GM18858 (cell line): ENCODE measurements around the gene IFIT2.
"Not testable (repeated sequence)": the region's sequence is repeated elsewhere in the genome, so short reads cannot be mapped to it uniquely, and the experiment has no call there.

Experiments
- ATAC-seq: cut with Tn5 transposase; IDR thresholded peaks from one replicate; pipeline ENCODE4 v1.9.1; 2021; ENCODE audit not compliant: unreplicated experiment

Gene IFIT2, protein sequence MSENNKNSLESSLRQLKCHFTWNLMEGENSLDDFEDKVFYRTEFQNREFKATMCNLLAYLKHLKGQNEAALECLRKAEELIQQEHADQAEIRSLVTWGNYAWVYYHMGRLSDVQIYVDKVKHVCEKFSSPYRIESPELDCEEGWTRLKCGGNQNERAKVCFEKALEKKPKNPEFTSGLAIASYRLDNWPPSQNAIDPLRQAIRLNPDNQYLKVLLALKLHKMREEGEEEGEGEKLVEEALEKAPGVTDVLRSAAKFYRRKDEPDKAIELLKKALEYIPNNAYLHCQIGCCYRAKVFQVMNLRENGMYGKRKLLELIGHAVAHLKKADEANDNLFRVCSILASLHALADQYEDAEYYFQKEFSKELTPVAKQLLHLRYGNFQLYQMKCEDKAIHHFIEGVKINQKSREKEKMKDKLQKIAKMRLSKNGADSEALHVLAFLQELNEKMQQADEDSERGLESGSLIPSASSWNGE

GRCh38 chr10:89301721-89302445 lies at the start of gene IFIT2:
IFIT2 (plus strand) TSS chr10:89302046; CDS start chr10:89302124, 78 bp downstream.
- peak; percentile 54 for ATAC-seq

GRCh38 chr10:89252225-89252585 lies 49.6 kb upstream of the IFIT2 start:
- no peak for ATAC-seq

DNA sequence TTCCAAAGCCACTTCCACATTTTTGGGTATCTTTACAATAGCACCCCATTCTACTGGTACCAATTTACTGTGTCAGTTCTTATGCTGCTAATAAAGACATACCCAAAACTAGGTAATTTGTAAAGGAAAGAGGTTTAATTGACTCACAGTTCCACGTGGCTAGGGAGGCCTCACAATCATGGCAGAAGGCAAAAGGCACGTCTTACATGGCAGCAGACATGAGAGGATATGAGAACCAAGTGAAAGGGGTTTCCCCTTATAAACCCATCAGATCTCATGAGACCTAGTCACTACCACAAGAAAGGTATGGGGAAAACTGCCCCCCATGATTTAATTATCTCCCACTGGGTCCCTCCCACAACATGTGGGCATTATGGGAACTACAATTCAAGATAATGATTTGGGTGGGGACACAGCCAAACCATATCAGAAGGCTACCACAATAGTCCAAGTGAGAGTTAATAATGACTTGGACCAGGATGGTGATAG lies 46.7 kb upstream of the IFIT2 start:
- ATAC-seq: not testable (repeated sequence)

DNA sequence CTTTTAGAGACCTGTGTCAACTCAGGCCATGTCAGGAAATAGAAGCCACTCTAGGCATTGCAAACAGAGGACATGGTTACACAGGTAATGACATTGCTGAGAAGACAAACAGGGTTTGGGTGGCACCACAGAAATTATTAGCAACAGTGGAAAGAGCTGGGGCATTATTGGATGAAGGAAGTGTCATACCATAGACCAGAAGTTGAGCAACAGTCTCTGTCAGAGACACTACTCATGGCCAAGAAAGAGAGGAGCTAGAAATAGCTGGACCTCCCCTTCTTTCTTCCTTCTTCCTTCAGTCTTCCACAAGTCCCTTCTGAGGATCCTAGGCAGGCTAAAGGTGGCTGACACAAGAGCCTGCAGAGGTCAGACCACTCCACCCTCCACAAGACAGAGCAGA lies 46.1 kb upstream of the IFIT2 start:
- no peak for ATAC-seq

DNA sequence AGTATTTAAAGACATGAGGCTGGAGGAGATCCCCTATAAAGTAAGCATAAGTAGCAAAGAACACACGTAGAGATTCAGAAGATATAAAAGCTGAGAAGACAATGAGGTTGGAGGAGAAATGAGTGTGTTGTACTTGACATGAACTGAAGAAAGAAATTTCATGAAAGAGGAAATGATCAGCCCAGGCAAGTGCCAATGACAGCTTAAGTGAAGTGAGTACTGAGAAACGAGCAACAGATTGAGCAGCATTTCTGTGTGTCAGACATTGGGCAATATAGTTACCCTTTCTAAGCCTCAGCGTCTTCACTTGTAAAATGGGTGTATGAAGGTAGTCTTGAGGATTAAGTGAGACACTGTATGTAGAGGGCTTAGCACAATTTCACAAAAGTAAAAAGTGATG lies 45.5 kb upstream of the IFIT2 start:
- ATAC-seq: no peak

DNA sequence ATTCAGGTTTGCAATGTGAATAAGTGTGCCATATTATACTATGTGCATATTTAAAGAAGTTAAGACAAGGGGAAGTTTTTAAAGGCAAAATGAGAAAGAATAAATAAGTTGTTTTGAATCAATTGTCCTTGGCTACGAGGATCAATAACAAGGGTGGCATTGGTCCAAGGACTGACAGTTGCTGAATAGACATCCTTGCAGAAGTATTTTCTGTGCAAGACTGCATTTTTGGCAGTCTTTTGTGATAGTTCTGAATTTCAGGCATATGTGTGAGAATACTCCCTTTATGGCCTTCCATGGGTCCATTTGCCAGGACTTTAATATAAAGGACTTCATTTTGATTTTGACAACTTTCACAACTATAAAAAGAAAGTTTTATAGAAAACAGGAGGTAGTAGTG lies 44.9 kb upstream of the IFIT2 start:
- ATAC-seq: no peak

DNA sequence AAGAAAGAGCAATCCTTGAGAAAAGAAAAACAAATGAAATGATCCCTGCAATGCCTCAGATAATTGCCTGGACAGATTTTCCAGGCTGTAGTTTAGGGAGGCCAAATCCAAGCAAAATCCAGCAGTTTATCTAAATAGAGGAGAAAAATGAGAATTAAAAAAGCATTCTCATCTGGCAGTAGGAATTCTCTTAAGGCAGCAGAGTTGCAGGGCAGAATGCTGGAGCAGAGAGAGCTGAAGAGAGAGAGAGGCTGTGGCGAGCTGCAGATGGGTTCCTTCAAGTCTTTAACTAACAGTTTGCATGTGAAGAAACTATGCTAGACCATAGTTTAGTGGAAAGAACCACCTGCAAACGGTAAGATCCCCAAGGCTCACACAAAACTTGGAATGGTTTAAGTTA lies 44.3 kb upstream of the IFIT2 start:
- ATAC-seq: no peak

DNA sequence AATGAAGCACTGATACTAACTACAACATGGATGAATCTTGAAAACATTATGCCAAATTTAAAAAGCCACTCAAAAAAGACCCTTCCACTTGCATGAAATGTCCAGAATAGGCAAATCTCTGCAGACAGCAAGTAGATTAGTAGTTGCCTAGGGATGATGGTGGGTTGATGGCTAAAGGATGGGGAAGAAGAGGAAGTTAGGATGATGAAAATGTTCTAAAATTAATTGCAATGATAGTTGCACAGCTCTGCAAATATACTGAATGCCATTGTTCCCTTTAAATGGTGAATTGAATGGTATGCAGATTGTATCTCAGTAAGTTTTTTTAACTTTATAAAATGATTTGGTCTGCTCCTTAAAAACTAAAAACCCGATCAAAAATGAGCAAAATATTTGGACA lies 43.0 kb upstream of the IFIT2 start:
- ATAC-seq: no peak

DNA sequence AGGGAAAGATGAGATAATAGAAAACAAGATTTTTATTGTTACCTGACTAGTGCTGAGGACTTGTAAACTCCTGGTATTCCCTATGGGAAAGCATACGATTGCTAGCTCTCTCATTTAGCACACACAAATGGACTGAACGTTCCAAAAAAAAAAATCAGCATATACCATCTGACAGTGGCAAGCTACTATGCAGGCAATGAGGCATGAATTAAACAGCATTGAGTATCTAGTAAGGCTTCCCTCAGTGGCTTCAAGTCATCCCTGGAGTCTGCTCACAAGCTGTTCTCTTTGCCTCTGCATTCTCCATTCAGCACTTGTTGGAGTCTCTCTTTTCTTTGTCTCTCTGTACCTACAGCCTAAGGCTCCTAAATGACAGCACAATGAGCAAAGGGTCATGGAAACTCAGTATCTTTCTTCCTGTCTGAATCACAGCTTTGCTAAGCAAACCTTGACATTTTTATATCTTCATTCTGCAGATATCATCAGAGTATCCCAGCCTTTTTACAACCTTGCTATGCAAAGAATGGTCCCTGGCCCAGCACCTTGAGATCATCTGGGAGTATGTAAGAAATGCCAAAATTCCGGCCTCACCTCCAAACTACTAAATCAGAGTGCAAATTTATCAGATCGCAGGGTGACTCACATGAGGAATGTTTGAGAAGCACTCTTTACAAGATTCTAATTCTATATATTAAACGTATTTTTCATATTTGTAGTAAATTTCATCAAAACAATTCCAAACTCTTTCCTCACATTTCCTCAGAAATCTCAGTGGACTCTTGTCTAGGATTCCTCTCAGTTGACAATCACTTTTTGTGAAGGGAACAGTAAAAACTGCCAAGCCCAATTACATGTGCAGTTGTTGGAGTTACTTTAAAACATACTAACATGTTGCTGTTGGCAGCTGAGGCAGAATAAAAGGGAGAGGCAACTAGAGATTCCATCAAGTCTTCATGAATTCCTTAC lies 39.5 kb upstream of the IFIT2 start:
- no peak for ATAC-seq

DNA sequence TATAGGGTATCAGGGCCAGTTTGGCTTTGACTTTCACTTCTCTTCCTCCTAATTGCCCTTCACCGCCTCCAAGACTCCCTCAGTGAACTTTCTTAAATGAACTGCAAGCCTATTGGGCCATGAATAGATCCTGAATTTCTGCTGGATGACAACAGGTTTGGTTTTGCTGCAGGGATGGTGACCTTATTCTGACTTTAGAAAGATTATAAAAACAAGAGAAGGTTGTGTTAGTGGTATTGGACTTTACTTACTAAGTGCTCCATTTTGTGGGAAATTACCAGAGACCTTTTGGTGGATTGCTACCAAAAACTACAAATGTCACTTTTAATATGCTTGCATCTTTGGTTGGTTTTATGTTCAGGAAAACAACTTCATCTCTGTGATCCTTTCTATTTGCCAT lies 38.8 kb upstream of the IFIT2 start:
- no peak for ATAC-seq

- ATAC-seq: no peak
Observed at GRCh38 chr10:89263531-89263930, 38.3 kb upstream of the IFIT2 start.

- no peak for ATAC-seq
Observed at GRCh38 chr10:89266721-89267453, 35.0 kb upstream of the IFIT2 start.

DNA sequence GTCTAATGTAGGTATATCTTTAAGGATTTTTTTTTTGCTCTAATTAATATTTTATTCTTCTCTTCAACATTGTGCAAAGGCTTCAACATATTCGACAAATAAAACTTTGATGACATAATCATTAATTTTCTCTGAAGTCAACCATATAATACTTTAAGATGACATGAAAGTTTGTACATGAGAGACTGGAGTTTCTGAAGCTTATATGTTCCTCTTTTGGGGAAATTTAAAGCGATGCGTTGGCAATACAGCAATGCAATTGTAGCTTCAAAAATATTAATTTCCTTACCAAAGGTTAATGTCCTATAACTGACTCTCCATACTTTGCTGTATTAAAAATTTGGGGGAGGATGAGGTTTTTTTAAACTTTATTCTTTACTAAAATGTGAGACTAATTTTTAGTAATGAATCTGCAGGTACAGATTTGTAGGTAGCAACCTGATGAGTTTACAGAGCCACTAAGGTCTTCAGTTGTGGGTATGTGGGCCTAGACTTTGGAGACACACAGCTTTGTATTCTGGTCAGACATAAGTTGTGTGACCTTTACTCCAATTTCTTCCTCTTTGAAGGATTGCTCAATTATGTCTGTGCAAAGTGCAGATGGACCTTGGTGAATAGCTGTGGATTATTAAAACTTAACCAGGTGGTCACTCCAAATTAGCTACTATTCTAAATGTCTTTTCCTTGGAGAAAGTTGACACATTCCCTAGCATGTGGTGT lies 32.3 kb upstream of the IFIT2 start:
- no peak for ATAC-seq

DNA sequence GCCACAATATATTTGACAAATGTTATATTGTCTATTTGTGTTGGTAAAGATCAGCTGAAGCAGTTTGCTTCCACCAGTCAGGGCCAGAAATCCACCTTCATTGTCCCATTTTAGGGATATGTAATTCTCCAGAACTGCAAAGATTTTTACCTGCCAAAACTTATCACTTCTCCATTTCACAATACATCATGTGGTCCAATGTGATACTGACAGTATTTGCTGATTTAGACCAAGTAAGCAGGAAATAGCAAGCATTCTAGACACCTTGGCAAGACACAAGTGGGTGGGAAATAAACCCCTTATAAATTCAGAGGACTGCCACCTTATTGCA lies 31.7 kb upstream of the IFIT2 start:
- ATAC-seq: no peak

DNA sequence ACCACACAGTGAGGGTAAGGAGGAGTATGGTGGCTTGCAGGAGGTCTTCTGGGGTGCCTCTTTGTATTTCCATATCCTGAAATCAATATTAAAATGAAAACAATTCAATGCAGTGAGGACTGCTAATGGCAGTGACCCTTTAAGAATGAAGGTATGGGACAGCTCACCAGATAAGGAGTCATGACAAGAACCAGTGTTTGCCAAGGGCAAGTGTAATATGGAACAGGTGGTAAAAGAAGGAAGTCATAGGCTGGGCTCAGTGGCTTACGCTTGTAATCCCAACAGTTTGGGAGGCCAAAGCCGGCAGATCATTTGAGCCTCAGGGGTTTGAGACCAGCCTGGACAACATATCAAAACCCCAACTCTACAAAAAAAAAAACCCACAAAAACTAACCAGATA lies 30.3 kb upstream of the IFIT2 start:
- ATAC-seq: no peak

DNA sequence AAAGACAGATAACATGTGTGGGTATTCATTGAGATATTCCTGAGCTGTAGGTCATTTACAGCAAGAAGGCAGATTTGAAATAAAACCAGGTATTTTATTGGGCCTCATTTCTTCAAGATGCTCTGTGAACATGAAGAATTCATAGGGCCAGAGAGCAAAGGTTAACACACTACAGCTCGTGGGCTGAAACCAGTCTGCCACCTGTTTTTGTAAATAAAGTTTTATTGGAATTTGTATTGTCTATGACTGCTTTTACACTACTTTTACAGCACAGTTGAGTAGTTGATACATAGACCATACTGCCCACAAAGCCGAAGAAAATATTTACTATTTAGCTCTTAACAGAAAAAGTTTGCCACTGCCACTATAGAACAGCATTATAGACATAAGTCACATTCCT lies 28.2 kb upstream of the IFIT2 start:
- ATAC-seq: no peak

DNA sequence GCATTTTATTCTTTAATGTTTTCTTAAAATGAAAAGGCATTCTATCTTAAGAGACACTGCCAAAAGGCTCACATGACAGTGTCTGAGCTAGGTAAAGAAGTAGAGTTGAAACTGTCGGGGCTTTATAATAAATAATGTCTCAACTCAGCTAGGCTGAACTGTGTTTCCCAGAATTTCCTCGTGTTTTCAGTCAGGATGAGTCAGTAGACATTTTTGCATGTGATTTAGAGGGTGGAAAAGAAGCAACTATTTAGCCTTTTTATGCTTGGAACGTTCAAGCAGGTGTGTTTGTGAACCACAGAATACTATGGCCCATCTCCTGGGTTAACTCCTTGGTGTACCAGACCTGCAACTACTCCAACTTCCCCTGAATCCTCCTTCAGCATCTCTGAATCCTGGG lies 26.9 kb upstream of the IFIT2 start:
- ATAC-seq: no peak

- ATAC-seq: no peak
Observed at GRCh38 chr10:89275383-89275782, 26.5 kb upstream of the IFIT2 start.

GRCh38 chr10:89278034-89278535 lies 23.8 kb upstream of the IFIT2 start:
- no peak for ATAC-seq

DNA sequence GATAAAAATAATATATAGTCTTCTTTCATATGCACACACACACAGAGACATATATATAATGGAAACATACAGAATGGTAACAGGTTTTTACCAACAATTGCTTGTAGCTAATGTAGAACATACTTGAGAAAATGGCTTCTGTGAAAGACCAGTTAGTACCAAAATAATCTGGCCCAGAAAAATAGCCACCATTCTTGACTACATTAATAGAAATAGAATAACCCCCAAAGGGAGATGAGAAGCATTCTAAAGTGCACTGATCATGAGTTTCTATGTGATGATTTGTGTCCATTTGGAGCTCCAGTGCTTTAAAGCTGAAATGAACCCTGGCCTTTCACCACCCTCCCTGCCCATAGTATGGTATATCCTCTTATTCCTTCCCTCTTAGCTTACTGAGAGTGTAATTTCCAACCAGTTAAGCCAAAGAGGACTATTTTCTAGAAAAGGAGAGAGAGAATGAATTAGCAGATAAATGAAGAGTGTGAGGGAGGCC lies 22.9 kb upstream of the IFIT2 start:
- ATAC-seq: no peak
